A549 (cell line): ENCODE measurements around the gene PSD. TPM values are rescaled to one million over a fixed set of nuclear protein-coding genes. Genes with fewer than 3 reads are reported as not detected.

Experiments used
- ATAC-seq, 2 experiments: fragments of 200-7000 bp in 1 of 2; fragments of >200 bp in 1 of 2; cut with Nextera tagmentation in 1 of 2; cut with Tn5 transposase in 1 of 2; 3 replicates each; pipeline versions ENCODE4 v1.8.0 to v1.9.1; 2018 to 2020; ENCODE audit warnings: mild to moderate bottlenecking in 1 of 2, moderate library complexity in 1 of 2
- CTCF ChIA-PET: fragments of 300-600 bp; sonication (Branson Sonifier 250); formaldehyde crosslinking; extraction: SDS; loops from one replicate; lab custom pipeline; 2021; ENCODE audit warnings: antibody characterized with exemption, inconsistent platforms; lab: Yijun Ruan, JAX
- POLR2A ChIA-PET: fragments of 350-600 bp; formaldehyde crosslinking; extraction: SDS; loops from one replicate; lab custom pipeline; 2021; ENCODE audit warnings: antibody characterized with exemption, inconsistent platforms; lab: Yijun Ruan, JAX
- DNase-seq, 2 experiments: peaks; one replicate each; pipeline versions ENCODE4 v3.0.0 to v3.0.0-alpha.2; 2011 to 2016; ENCODE audit warnings: low read depth in 1 of 2, low spot score in 1 of 2
- FAIRE-seq: peaks from 2 replicates; lab custom pipeline; 2011; peaks lifted over from hg19 to GRCh38; lab: Jason Lieb, UNC
- H3K27ac ChIP-seq, 2 experiments: fragments of >200 bp; sonication (Bioruptor Twin); formaldehyde crosslinking; 3 replicates each; pipeline ENCODE4 v1.5.1; 2016 to 2017
- H3K4me1 ChIP-seq: fragments of >200 bp; sonication (Bioruptor Twin); formaldehyde crosslinking; 3 replicates; pipeline ENCODE4 v1.6.1; 2016
- H3K4me2 ChIP-seq: fragments of >200 bp; sonication (Bioruptor Twin); formaldehyde crosslinking; 3 replicates; pipeline ENCODE4 v1.6.1; 2016
- H3K4me3 ChIP-seq: fragments of >200 bp; sonication (Bioruptor Twin); formaldehyde crosslinking; 3 replicates; pipeline ENCODE4 v1.5.1; 2016
- H3K9me3 ChIP-seq: fragments of >200 bp; sonication (Bioruptor Twin); formaldehyde crosslinking; 3 replicates; pipeline ENCODE4 v1.6.1; 2016
- ATOH8 ChIP-seq: fragments of 250-450 bp; sonication (Bioruptor Pico); IDR thresholded peaks from 2 replicates; pipeline ENCODE4 v1.5.0; 2020; ENCODE audit warnings: low read depth, mild to moderate bottlenecking, moderate library complexity
- BCL3 ChIP-seq: fragments of >200 bp; sonication (Bioruptor Twin); formaldehyde crosslinking; IDR thresholded peaks from 3 replicates; pipeline ENCODE4 v1.6.1; 2016
- CEBPB ChIP-seq, 2 experiments: fragments of >200 bp in 1 of 2; sonication (Bioruptor Twin) in 1 of 2; formaldehyde crosslinking in 1 of 2; IDR thresholded peaks; 2 replicates each; pipeline ENCODE4 v1.6.1; 2012 to 2016
- CHD2 ChIP-seq: fragments of 150-350 bp; IDR thresholded peaks from 2 replicates; pipeline ENCODE4 v1.6.1; 2014; ENCODE audit warnings: low read length; ENCODE audit not compliant: partially characterized antibody
- E2F6 ChIP-seq: IDR thresholded peaks from 2 replicates; pipeline ENCODE4 v1.6.1; 2012; ENCODE audit warnings: low read depth, borderline replicate concordance
- ESRRA ChIP-seq: fragments of 150-350 bp; IDR thresholded peaks from 2 replicates; pipeline ENCODE4 v1.6.1; 2014; ENCODE audit warnings: mild to moderate bottlenecking, low read length, borderline replicate concordance
- GATA3 ChIP-seq: IDR thresholded peaks from 2 replicates; pipeline ENCODE4 v1.6.1; 2012; ENCODE audit warnings: borderline replicate concordance
- HES2 ChIP-seq: fragments of >200 bp; sonication (Bioruptor Twin); formaldehyde crosslinking; IDR thresholded peaks from 2 replicates; pipeline ENCODE4 v1.6.1; 2016
- HEYL ChIP-seq: fragments of 250-450 bp; sonication (Bioruptor Pico); IDR thresholded peaks from 2 replicates; pipeline ENCODE4 v1.8.0; 2021; ENCODE audit warnings: mild to moderate bottlenecking, moderate library complexity
- HOXA7 ChIP-seq: fragments of 250-450 bp; sonication (Bioruptor Pico); IDR thresholded peaks from 2 replicates; pipeline ENCODE4 v1.5.0; 2020; ENCODE audit warnings: mild to moderate bottlenecking, moderate library complexity
- JUNB ChIP-seq: fragments of >200 bp; sonication (Bioruptor Twin); formaldehyde crosslinking; IDR thresholded peaks from 2 replicates; pipeline ENCODE4 v1.6.1; 2016
- MYC ChIP-seq: IDR thresholded peaks from 2 replicates; pipeline ENCODE4 v1.6.1; 2012; ENCODE audit warnings: mild to moderate bottlenecking, inconsistent platforms, low read length, improper control_type of control experiment, borderline replicate concordance
- REST ChIP-seq: fragments of 200-600 bp; sonication (generic); IDR thresholded peaks from 2 replicates; pipeline ENCODE4 v1.6.1; 2016; ENCODE audit warnings: antibody characterized with exemption, mild to moderate bottlenecking, moderate library complexity
- TP53 ChIP-seq: fragments of 250-450 bp; sonication (Bioruptor Pico); IDR thresholded peaks from 2 replicates; pipeline ENCODE4 v1.5.0; 2021; ENCODE audit warnings: mild to moderate bottlenecking, moderate library complexity
- USF2 ChIP-seq: fragments of 450-650 bp; IDR thresholded peaks from 2 replicates; pipeline ENCODE4 v1.6.1; 2014; ENCODE audit warnings: antibody characterized with exemption
- ZFP36 ChIP-seq: fragments of 450-650 bp; IDR thresholded peaks from 2 replicates; pipeline ENCODE4 v1.6.1; 2014; ENCODE audit warnings: borderline replicate concordance; ENCODE audit not compliant: partially characterized antibody
- ZSCAN20 ChIP-seq: fragments of 250-450 bp; sonication (Bioruptor Pico); IDR thresholded peaks from 2 replicates; pipeline ENCODE4 v1.8.0; 2022; ENCODE audit warnings: mild to moderate bottlenecking, moderate library complexity
- WGBS: methylation state at CpG from one replicate; pipeline ENCODE4 v1.1.6; 2017; ENCODE audit errors: missing lambda C conversion rate; 5-methylcytosine and 5-hydroxymethylcytosine counted together
- polyA plus RNA-seq, 4 experiments: library from polyadenylated mRNA; depleted of rRNA in 3 of 4; stranded (reverse); fragments of >200 nt; fragmentation: RNase III in 1 of 4; extraction: RNeasy Plus Mini Kit Qiagen cat#74134 plus additional on column Dnase treatment in 1 of 4; gene quantifications; 2 replicates in 3 of 4; 3 replicates in 1 of 4; pipeline ENCODE4 v1.2.3, GENCODE V29; 2011 to 2017

PSD gene
- polyA plus RNA-seq, 2 of the 4 experiments (the other 2 are of a cell fraction) = 0.14 to 0.75 TPM

GRCh38 chr10:102438374-102438773, 19.8 kb upstream of the PSD start:
- POLR2A ChIA-PET = interaction anchor here (0.9 kb wide), 1 partner anchor 12 kb away, joined by 5 read pairs; no protein-coding TSS in a partner anchor
- H3K27ac ChIP-seq = no peak overlapping the region
- CTCF ChIA-PET = interaction anchor here (0.7 to 9.9 kb wide), 4 partner anchors 11 to 44 kb away, joined by 3 to 82 read pairs (median 3); no protein-coding TSS in a partner anchor

GRCh38 chr10:102437515-102437914, 18.9 kb upstream of the PSD start:
- Histone ChIP-seq H3K9me3 (no peaks in the 10 kb centered on the region), H3K4me3 (no peak overlapping the region), H3K4me1 (peaks cover 8% of the 10 kb centered on the region), H3K4me2 (no peak overlapping the region), H3K27ac (no peak overlapping the region)
- ChIA-PET CTCF (interaction anchor here (1.0 to 9.9 kb wide), 3 partner anchors 14 to 43 kb away, joined by 3 to 82 read pairs (median 3); no protein-coding TSS in a partner anchor), POLR2A (interaction anchor here (0.9 kb wide), 1 partner anchor 13 kb away, joined by 5 read pairs; no protein-coding TSS in a partner anchor)
- DNase-seq = no peak
- FAIRE-seq = no peak
- no peak for ATAC-seq
- TF ChIP-seq ZSCAN20 (no peak), JUNB (no peak), HEYL (CRISPR knock-in tag) (no peak), REST (no peak), USF2 (no peak), ZFP36 (no peak), ATOH8 (CRISPR knock-in tag) (no peak), GATA3 (no peak), CEBPB (IDR thresholded peaks at IDR 0.05) (no peak), TP53 (CRISPR knock-in tag) (no peak)
- WGBS = 84% methylated on average over 3 of the region's 3 CpGs

More at GRCh38 chr10:102438374-102438773, 19.8 kb upstream of the PSD start:
- Histone ChIP-seq H3K4me2 (no peak overlapping the region), H3K4me1 (peaks cover 8% of the 10 kb centered on the region), H3K9me3 (no peaks in the 10 kb centered on the region), H3K4me3 (no peak overlapping the region)
- 79% methylated on average over 1 of the region's 1 CpG for WGBS
- TF ChIP-seq HES2 (no peak), BCL3 (no peak), E2F6 (no peak), MYC (no peak), HOXA7 (CRISPR knock-in tag) (no peak), CHD2 (no peak), ESRRA (no peak)
- DNase-seq (no peak), ATAC-seq (no peak), FAIRE-seq (no peak)
